T-helper 9 cell (primary cell): Measurements from ENCODE around the gene RHEX.
"Not testable (repeated sequence)": the region's sequence is repeated elsewhere in the genome, so short reads cannot be mapped to it uniquely, and the experiment has no call there.

ENCODE experiments used
- DNase-seq: peaks from one replicate; pipeline ENCODE4 v3.0.0-alpha.2; 2020

RHEX gene

GRCh38 chr1:206060844-206061243 is 7.9 kb downstream of the RHEX start:
- no peak for DNase-seq

DNA sequence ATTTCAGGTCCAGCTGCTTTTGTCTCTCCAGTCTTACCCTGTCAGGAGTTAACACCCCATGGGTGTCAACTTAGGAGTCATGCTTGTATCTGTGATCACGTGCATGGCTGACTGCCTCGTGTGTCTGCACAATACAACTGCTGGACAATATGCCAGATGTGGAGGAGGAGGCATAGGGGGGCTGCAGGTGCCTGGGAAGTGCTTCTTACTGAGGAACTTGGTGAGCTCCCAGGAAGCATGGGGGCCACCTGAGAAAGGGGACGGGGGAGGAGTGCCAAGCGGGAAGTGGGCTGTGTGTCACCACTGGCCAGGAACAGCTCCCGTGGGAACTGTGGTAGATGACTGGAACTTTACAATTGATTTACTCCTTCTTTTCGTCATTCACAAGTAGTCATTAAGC is 9.5 kb downstream of the RHEX start:
- no peak for DNase-seq

GRCh38 chr1:206064001-206064400 is 11.0 kb downstream of the RHEX start:
- not testable (repeated sequence) for DNase-seq

- DNase-seq: not testable (repeated sequence)
Observed at GRCh38 chr1:206064501-206064900, 11.5 kb downstream of the RHEX start.

DNA sequence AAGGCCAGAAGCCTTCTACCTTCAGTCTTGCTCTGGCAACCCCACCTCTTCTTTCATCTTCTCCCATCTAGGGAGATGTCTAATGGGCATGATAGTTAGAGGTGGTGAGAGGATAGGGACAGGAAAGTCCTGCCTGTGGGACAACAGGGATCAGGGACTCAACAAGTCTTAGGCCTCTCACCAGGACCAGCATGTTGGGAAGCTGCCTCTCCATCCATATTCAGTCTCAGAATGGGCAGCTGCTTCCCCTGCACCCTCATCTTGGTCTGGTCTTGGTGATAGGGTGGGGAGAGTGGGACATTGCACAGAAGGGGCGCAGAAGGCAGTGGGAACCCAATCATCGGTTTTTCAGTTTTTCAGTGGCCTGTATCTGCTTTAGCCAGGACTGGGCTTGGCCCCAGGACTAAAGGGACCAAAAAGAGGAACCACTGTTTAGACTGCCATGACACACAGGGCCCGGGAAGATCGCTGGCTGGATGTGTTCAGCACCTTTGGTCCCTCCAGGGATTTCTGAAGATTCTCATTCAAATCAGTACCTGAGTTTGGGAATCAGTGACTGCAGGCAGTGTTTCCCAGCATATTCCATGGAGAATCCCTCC is 12.7 kb downstream of the RHEX start:
- DNase-seq: no peak

GRCh38 chr1:206066479-206067171 is 13.7 kb downstream of the RHEX start:
- DNase-seq: no peak

DNA sequence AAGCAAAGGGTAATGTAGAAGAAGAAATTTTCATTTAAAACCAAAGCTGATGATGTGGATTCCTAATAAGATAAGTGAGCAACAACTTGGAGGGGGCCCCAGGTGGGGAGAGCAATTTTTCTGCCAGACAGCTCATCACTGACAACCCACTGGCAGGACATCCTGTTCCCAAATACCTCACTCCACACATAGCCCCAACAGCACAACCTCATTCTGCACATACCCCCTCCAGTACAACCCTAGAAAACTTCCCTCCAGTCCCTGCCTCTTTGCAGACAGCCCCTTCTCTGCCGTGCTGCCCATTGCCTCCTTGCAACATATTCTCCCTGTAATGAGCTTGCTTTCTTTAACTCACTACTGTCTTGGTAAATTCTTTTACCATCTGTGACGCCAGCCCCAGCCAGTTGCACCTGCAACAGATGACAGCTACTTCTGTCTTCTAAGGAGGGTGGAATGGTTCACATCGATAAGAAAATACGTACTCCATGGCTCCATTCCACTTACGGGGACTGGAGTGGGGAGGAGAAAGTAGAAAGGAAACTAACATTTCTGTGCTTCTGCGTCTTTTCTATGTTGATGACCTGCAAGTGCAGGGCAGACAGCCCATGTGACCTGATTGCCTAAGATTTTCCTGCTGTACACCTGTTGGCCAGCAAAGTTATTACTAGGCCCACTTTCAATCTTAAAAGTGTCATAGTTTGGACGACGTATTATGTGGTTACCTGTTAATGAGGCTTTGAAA is 14.7 kb downstream of the RHEX start:
- no peak for DNase-seq

- no peak for DNase-seq
Observed at GRCh38 chr1:206068314-206068713, 15.3 kb downstream of the RHEX start.

DNA sequence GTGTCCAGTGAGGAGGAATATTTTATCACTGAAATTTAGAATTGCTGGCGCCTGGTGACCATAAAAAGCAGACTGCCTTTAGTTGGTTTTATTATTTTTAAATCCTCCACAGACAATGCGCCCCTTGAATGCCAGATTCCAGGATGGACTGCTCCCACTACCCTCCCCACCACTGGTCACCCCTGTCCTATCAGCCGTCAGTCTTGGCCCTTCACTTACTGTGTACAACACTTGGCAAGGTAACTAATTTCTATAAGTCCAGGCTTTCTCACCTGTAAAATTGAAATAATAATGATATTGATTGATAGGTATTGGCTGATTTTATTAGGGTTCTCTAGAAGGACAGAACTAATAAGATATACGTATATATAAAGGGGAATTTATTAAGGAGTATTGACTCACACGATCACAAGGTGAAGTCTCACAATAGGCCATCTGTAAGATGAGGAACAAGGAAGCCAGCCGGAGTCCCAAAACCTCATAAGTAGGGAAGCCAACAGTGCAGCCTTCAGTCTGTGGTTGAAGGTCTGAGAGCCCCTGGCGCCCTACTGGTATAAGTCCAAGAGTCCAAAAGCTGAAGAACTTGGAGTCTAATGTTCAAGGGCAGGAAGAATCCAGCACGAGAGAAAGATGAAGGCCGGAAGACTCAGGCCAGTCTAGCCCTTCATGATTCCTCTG is 17.8 kb downstream of the RHEX start:
- DNase-seq: no peak

DNA sequence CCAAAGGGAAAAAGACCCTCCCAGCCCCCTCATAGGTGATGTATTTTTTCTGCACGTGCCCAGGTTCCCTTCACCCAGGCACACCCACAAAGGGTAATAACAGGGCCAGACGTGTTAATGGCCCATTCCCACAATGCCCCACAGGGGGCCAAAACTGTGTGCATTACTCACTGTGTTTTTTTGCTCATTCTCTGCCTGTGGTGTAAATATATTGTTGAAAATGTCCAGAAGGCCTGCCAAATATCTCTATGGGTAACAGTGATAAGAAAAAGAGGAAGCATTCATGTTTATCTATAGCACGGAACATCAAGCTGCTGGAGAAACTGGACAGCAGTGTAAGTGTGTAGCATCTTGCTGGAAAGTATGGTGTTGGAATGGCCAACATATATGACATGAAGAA is 21.9 kb downstream of the RHEX start:
- DNase-seq: no peak

DNA sequence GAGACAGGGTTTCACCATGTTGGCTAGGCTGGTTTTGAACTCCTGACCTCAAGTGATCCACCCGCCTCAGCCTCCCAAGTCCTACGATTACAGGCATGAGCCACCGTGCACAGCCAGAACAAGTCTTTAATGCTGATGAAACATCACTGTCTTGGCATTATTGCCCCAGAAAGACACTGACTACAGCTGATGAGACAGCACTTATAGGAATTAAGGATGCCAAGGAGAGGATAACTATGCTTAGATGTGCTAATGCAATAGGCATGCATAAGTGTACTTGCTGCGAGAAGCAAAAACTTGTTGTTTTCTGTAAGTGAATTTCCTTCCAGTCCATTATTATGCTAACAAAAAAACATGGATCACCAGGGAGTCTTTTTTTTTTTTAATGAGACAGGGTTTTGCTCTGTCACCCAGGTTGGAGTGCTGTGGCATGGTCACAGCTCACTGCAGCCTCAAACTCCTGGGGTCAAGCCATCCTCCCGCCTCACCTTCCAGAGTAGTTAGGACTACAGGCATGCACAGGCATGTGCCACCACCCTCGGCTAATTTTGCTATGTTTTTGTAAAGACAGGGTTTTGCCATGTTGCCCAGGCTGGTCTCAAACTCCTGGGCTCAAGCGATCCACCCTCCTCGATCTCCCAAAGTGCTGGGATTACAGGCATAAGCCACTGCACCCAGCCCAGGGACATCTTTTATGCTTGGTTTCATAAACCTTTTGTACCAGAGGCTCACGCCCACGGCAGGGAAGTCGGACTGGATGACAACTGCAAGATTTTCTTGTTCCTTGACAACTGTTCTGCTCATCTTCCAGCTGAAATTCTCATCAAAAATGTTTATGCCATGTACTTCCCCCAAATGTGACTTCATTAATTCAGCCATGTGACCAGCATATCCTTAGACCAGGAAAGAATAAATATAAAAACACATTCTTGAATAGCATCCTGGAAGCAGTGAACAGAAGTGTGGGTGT is 23.1 kb downstream of the RHEX start:
- no peak for DNase-seq

GRCh38 chr1:206079135-206079534 is 26.2 kb downstream of the RHEX start:
- no peak for DNase-seq

DNA sequence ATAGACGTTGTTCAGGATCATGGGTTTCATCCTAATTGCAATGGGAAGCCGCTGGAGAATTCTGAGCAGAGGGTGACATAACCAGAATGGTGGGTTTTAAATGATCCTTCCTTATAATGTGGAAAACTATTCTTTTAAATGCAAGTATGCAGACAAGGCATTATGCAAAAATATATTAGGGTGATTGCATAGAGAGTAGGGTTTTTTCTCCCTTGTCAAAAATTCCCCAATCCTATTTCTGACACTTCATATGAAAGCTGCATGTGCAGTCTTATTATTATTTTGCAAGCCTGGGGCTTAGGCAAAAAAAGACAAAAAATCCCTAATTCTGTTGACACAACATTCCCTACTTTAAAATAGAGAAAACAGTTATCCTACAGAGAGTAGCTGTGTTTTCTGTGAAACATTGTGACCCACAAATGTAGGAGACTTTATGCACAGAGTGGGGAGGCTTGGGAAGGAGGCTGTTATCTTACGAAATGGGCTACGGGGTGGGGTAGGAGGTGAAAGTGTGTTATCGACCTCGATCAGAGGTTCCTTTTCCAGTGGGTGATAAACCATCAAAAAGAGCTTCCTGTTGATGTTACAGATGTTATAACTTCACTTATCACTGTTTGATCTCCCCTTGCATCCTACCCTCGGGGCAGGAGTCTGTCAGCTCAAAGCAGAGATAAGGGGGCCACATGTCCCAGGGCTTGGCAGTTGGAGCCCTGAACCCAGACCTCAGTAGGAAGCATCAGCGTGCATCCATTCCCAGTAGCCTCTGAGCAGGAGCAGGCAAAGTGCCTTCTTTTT is 27.2 kb downstream of the RHEX start:
- no peak for DNase-seq

DNA sequence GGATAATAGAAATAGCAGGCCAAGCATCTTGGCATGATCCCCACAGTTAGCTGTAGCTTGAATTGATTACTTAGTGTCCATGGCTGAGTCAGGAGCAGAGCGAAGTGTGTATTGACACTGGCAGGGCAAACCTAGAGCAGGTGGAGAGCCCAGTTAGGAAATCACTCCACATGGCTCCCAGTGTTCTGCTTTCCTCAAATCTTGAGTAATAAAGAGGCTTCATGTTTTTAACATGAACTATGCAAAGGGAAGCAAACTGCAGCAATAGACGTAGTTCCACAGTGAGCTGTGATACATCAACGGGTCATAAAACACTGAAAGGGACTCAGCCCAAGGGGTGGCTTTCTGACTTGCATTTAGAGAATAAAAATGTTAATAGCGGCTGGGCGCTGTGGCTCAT is 28.9 kb downstream of the RHEX start:
- no peak for DNase-seq

- DNase-seq: no peak
Observed at GRCh38 chr1:206082831-206083695, 30.1 kb downstream of the RHEX start.

- DNase-seq: no peak
Observed at GRCh38 chr1:206083750-206084149, 30.8 kb downstream of the RHEX start.

DNA sequence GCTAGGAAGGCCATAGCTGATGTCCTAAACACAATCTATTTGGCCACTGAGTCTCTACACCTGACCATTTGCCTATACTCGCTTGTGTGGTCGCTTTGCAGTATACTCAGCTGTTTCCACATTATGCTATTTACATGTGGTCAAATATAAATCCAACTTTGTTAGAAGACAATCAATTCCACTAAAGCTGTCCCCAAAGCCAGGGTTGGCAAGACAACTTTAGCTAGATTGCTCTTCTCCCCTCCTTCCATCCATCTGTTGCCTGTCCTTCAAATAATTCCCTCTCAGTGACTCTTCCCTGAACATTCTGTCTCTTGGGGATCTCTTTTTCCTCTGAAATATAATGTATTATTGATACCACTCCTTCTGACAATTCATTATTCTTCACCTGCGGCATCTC is 34.1 kb downstream of the RHEX start:
- no peak for DNase-seq

GRCh38 chr1:206089341-206089740 is 36.4 kb downstream of the RHEX start:
- no peak for DNase-seq

DNA sequence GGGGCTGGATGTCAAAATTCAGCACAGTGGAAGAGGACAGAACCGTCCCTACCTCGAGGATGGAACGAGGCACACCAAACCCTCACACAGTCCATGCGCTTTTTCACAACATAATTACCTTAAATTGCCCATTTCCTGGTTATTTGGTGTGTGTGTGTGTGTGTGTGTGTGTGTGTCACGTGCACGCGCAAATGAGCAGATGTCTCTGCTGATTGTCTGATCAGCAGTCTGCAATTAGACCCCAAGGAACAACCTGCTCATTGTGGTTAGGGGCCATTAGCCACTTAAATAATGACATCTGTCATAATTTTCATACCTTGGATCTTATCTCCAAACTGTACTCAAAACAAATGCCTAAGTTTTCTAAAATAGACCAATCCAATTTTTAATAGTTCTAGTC is 41.1 kb downstream of the RHEX start:
- DNase-seq: no peak

- DNase-seq: no peak
Observed at GRCh38 chr1:206097381-206097780, 44.4 kb downstream of the RHEX start.
